Left lung (tissue), 10 donors: ENCODE data around the gene ERC2. TPM values are rescaled to one million over a fixed set of nuclear protein-coding genes. Genes with fewer than 3 reads are reported as not detected.

Experiments used
- ATAC-seq: fragments of 200-7000 bp; cut with Tn5 transposase; one replicate; pipeline ENCODE4 v1.9.1; 2020; ENCODE audit warnings: moderate library complexity
- DNase-seq, 4 donors: peaks; one replicate each; pipeline ENCODE4 v3.0.0-alpha.2; 2013 to 2020
- H3K27ac ChIP-seq, 2 donors: fragments of 200-600 bp; sonication (generic) in 1 of 2; one replicate each; pipeline versions ENCODE4 v1.5.0 to v1.8.0; 2020 to 2021
- H3K27me3 ChIP-seq, 2 donors: fragments of 200-600 bp; sonication (generic) in 1 of 2; one replicate each; pipeline versions ENCODE4 v1.5.0 to v1.8.0; 2020 to 2021
- H3K36me3 ChIP-seq, 2 donors: fragments of 200-600 bp; sonication (generic) in 1 of 2; one replicate each; pipeline versions ENCODE4 v1.5.0 to v1.8.0; 2020 to 2021
- H3K4me1 ChIP-seq, 2 donors: fragments of 200-600 bp; one replicate each; pipeline ENCODE4 v1.8.0; 2021
- H3K4me3 ChIP-seq, 2 donors: fragments of 200-600 bp; sonication (generic) in 1 of 2; one replicate each; pipeline versions ENCODE4 v1.5.0 to v1.8.0; 2020 to 2021; ENCODE audit warnings: mild to moderate bottlenecking in 1 of 2
- H3K9me3 ChIP-seq, 2 donors: fragments of 200-600 bp; sonication (generic) in 1 of 2; one replicate each; pipeline versions ENCODE4 v1.5.0 to v1.8.0; 2020 to 2021
- intact Hi-C, 2 donors: fragments of 100-400 bp; cut with DNase I; formaldehyde crosslinking; loops; one replicate each; pipeline versions ENCODE4 v1.11.2 to v1.14.2; 2022
- polyA plus RNA-seq, 6 donors: library from polyadenylated mRNA; unstranded; fragments of 120-200 nt; gene quantifications; one replicate each; pipeline ENCODE4 v1.2.1, GENCODE V29; 2013; ENCODE audit not compliant: insufficient read length in 6 of 6
- total RNA-seq, 2 donors: library from RNA; stranded (reverse); fragmentation: NEBNext Ultra II Directional; extraction: Animal tissue kit (Norgen Biotek cat#: 25700); gene quantifications; one replicate each; pipeline ENCODE4 v1.2.1, GENCODE V29; 2021
- TF ChIP-seq, protein P1 (sequence below), 2 donors: fragments of 200-600 bp; sonication (generic) in 1 of 2; IDR thresholded peaks; one replicate each; pipeline versions ENCODE4 v1.5.0 to v1.8.0; 2021; ENCODE audit warnings: antibody characterized with exemption in 2 of 2
- donor health status: DM: no; HTN: yes; CAD: no.
- donor health status: DM: no; HTN: no; CAD: no.

The ERC2 gene
- total and polyA plus RNA-seq, 8 donors = 1.6 to 3.3 (median 2.1) TPM

DNA sequence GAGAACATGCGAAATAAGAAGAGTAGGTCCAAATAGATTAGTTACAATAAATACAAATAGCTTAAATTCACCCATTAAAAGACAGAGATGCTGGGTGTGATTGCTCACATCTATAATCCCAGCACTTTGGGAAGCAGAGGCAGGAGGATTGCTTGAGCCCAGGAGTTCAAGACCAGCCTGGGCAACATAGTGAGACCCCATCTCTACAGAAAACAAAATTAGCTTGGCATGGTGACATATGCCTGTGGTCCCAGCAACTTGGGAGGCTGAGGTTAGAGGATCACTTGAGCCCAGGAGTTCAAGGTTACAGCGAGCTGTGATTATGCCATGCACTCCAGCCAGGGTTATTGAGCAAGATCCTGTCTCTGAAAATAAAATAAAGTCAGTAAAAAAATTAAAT, 872.1 kb downstream of the ERC2 start:
- DNase-seq = no peak
- no peak overlapping the region for H3K4me3 ChIP-seq
- H3K9me3 ChIP-seq = no peaks in the 10 kb centered on the region
- TF ChIP-seq, protein P1, sequence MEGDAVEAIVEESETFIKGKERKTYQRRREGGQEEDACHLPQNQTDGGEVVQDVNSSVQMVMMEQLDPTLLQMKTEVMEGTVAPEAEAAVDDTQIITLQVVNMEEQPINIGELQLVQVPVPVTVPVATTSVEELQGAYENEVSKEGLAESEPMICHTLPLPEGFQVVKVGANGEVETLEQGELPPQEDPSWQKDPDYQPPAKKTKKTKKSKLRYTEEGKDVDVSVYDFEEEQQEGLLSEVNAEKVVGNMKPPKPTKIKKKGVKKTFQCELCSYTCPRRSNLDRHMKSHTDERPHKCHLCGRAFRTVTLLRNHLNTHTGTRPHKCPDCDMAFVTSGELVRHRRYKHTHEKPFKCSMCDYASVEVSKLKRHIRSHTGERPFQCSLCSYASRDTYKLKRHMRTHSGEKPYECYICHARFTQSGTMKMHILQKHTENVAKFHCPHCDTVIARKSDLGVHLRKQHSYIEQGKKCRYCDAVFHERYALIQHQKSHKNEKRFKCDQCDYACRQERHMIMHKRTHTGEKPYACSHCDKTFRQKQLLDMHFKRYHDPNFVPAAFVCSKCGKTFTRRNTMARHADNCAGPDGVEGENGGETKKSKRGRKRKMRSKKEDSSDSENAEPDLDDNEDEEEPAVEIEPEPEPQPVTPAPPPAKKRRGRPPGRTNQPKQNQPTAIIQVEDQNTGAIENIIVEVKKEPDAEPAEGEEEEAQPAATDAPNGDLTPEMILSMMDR (IDR thresholded peaks at IDR 0.05) = no peak
- no peaks in the 10 kb centered on the region for H3K27me3 ChIP-seq
- no peak overlapping the region for H3K27ac ChIP-seq
- ATAC-seq = no peak
- intact Hi-C loops = no loop called here
- no peaks in the 10 kb centered on the region for H3K4me1 ChIP-seq
- H3K36me3 ChIP-seq = no peaks in the 10 kb centered on the region

- no peak overlapping the region for H3K4me3 ChIP-seq
- DNase-seq (no peak), ATAC-seq (no peak)
- no peak overlapping the region for H3K27ac ChIP-seq
- no peaks in the 10 kb centered on the region for H3K9me3 ChIP-seq
- intact Hi-C loops = no loop called here
- H3K4me1 ChIP-seq = no peaks in the 10 kb centered on the region
- TF ChIP-seq, protein P1 (IDR thresholded peaks at IDR 0.05) = no peak
- H3K27me3 ChIP-seq = no peaks in the 10 kb centered on the region
- H3K36me3 ChIP-seq = no peaks in the 10 kb centered on the region
Observed at GRCh38 chr3:55595420-55595819, 872.8 kb downstream of the ERC2 start.

DNA sequence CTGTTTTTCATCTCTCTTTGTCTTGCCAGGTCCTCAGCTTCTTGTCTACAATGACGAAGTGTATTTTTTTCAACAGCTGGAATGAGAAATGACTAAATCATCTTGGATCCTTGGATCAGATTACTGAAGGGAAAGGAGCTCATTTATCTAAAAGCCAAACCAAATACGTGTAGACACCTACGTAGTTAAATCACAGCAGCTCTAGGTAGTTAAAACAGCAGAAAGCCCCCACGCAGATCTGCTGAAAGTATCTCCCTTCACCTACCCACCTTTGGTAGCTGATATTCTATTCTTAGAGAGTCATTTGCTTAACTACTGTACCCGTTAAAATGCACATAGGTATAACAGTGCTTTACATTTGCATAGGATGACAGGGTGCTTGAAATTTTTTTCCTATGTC, 875.7 kb downstream of the ERC2 start:
- Histone ChIP-seq H3K36me3 (no peaks in the 10 kb centered on the region), H3K4me3 (no peak overlapping the region), H3K27me3 (no peaks in the 10 kb centered on the region), H3K9me3 (no peaks in the 10 kb centered on the region), H3K4me1 (no peaks in the 10 kb centered on the region), H3K27ac (no peak overlapping the region)
- intact Hi-C loops = no loop called here
- ATAC-seq = no peak
- TF ChIP-seq, protein P1 (IDR thresholded peaks at IDR 0.05) = no peak
- DNase-seq = no peak

GRCh38 chr3:55591888-55592287, 876.4 kb downstream of the ERC2 start:
- H3K36me3 ChIP-seq = no peaks in the 10 kb centered on the region
- no peaks in the 10 kb centered on the region for H3K4me1 ChIP-seq
- no peaks in the 10 kb centered on the region for H3K9me3 ChIP-seq
- ATAC-seq (peak; percentile 58), DNase-seq (no peak)
- no peaks in the 10 kb centered on the region for H3K27me3 ChIP-seq
- TF ChIP-seq, protein P1 (IDR thresholded peaks at IDR 0.05) = no peak
- intact Hi-C loops = no loop called here
- no peak overlapping the region for H3K4me3 ChIP-seq
- H3K27ac ChIP-seq = no peak overlapping the region

DNA sequence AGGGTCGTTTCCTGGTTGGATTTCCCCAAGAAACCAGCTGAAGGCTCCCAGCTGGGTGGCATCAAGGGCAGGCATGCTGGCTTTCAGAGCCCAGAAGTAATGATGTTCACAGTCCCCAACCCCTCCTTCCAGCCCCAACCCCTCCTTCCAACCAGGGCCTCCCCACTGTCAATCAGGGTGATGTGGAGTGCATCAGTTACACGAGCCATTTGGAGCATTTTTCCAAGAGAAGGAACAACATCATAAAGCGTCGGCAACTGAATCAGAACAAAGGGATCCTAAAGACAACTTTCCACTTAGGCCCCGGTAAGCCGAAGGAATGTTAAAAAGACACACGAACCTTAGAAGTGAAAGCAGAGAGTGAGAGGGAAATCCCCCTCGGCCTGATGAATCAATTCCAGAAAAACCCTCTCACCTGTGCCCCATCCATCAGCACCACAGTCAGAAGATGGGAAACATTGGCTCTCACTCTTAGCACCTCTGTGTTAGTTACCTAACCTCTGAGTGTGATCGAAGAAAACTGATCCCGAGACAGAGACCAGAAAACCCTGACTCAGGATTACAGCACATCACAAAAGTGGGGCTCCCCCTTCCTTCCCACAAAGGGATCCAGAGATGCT, 880.0 kb downstream of the ERC2 start:
- ATAC-seq (no peak), DNase-seq (no peak)
- no peaks in the 10 kb centered on the region for H3K36me3 ChIP-seq
- H3K9me3 ChIP-seq = no peaks in the 10 kb centered on the region
- intact Hi-C loops = no loop called here
- no peaks in the 10 kb centered on the region for H3K4me1 ChIP-seq
- H3K27ac ChIP-seq = no peak overlapping the region
- TF ChIP-seq, protein P1 (IDR thresholded peaks at IDR 0.05) = no peak
- peaks cover 0 to 2% of the 10 kb centered on the region in 2 donors for H3K27me3 ChIP-seq
- no peak overlapping the region for H3K4me3 ChIP-seq
